ENCODE data around the gene SLC35D1.

SLC35D1 gene

GRCh38 chr1:67020765-67021164, 33.2 kb downstream of the SLC35D1 start:
- no peak for TF ChIP-seq CTCF (IDR thresholded peaks at IDR 0.05; ENCODE audit: low read depth, low read length)

DNA sequence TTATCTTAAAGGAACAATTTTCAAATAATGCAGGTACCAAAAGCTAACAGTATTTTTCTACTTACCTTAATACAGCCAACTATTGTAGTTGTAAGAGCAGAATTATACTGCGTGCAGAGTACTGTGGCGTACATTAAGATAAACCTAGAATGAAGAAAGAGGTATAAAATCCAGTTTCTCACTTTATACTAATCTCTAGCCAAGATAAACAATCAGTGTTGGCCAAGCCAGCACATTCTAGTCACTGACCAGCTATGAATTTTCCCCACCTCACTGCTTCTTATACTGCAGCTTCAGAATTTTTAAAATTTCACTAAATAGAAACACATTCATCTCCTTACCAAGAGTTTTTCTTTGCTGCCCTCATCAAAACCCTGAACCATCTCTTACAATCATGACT, 33.6 kb downstream of the SLC35D1 start:
- no peak for TF ChIP-seq CTCF (IDR thresholded peaks at IDR 0.05; ENCODE audit: low read depth, low read length)
- no peak for DNase-seq (ENCODE audit: extremely low read depth, low read depth)

More at GRCh38 chr1:67020765-67021164, 33.2 kb downstream of the SLC35D1 start:
- no peak for DNase-seq (ENCODE audit: extremely low read depth, low read depth)

- DNase-seq (ENCODE audit: extremely low read depth, low read depth) = no peak
- no peak for TF ChIP-seq CTCF (IDR thresholded peaks at IDR 0.05; ENCODE audit: low read depth, low read length)
Observed at GRCh38 chr1:67019600-67020136, 34.3 kb downstream of the SLC35D1 start.

GRCh38 chr1:67019121-67019520, 34.8 kb downstream of the SLC35D1 start:
- TF ChIP-seq CTCF (IDR thresholded peaks at IDR 0.05; ENCODE audit: low read depth, low read length) = no peak
- DNase-seq (ENCODE audit: extremely low read depth, low read depth) = no peak

DNA sequence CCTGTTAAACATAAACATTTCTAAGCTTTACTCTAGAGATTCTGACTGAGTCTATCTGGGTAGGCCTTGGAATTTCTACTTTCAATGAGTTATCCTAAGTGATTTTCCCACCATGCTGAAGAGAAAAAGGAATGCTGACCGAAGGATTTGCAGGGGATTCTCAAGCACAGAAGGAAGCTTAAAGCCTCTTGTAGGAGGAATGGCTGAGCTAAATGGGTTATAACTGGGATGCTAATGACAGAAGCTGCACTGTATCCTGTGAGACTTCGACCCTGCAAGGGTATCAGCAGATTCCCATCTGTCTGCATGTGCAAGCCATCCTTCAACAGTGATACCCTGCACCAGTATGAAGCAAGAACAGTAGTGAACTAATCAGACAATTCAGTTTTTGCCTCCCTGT, 35.4 kb downstream of the SLC35D1 start:
- no peak for TF ChIP-seq CTCF (IDR thresholded peaks at IDR 0.05; ENCODE audit: low read depth, low read length)
- no peak for DNase-seq (ENCODE audit: extremely low read depth, low read depth)

GRCh38 chr1:67013573-67013972, 40.4 kb downstream of the SLC35D1 start:
- no peak for DNase-seq (ENCODE audit: extremely low read depth, low read depth)
- no peak for TF ChIP-seq CTCF (IDR thresholded peaks at IDR 0.05; ENCODE audit: low read depth, low read length)

- DNase-seq (ENCODE audit: extremely low read depth, low read depth) = no peak
- no peak for TF ChIP-seq CTCF (IDR thresholded peaks at IDR 0.05; ENCODE audit: low read depth, low read length)
Observed at GRCh38 chr1:67009792-67010191, 44.2 kb downstream of the SLC35D1 start.

Measured in AG09319 (cell line).